Mesodermal cell (in vitro differentiated cells): ENCODE results near the gene ZSWIM5.
"Not testable (repeated sequence)": the region's sequence is repeated elsewhere in the genome, so short reads cannot be mapped to it uniquely, and the experiment has no call there.

Source experiments
- H3K27ac ChIP-seq: 2 replicates; pipeline ENCODE4 v1.7.0; 2013; ENCODE audit warnings: mild to moderate bottlenecking, low read depth, low read length, moderate library complexity; ENCODE audit not compliant: severe bottlenecking
- H3K36me3 ChIP-seq: 2 replicates; pipeline ENCODE4 v1.7.1; 2013; ENCODE audit warnings: mild to moderate bottlenecking, low read length, moderate library complexity; ENCODE audit not compliant: control insufficient read depth, insufficient read depth
- H3K4me1 ChIP-seq: one replicate; pipeline ENCODE4 v1.7.1; 2013; ENCODE audit warnings: mild to moderate bottlenecking, low read length; ENCODE audit not compliant: insufficient read depth, control insufficient read depth, poor library complexity, severe bottlenecking
- H3K4me3 ChIP-seq: 2 replicates; pipeline ENCODE4 v1.7.0; 2013; ENCODE audit warnings: low read length, control low read depth, mild to moderate bottlenecking; ENCODE audit not compliant: insufficient read depth, poor library complexity, severe bottlenecking; ENCODE audit errors: extremely low read depth
- H3K9me3 ChIP-seq: 2 replicates; pipeline ENCODE4 v1.7.1; 2013; ENCODE audit warnings: mild to moderate bottlenecking, low read length, moderate library complexity; ENCODE audit not compliant: control insufficient read depth
- WGBS, 2 experiments: methylation state at CpG; one replicate each; pipeline ENCODE4 v1.1.5; 2013; ENCODE audit warnings: missing lambda C conversion rate in 2 of 2; ENCODE audit not compliant: insufficient coverage in 2 of 2; 5-methylcytosine and 5-hydroxymethylcytosine counted together

The ZSWIM5 gene

DNA sequence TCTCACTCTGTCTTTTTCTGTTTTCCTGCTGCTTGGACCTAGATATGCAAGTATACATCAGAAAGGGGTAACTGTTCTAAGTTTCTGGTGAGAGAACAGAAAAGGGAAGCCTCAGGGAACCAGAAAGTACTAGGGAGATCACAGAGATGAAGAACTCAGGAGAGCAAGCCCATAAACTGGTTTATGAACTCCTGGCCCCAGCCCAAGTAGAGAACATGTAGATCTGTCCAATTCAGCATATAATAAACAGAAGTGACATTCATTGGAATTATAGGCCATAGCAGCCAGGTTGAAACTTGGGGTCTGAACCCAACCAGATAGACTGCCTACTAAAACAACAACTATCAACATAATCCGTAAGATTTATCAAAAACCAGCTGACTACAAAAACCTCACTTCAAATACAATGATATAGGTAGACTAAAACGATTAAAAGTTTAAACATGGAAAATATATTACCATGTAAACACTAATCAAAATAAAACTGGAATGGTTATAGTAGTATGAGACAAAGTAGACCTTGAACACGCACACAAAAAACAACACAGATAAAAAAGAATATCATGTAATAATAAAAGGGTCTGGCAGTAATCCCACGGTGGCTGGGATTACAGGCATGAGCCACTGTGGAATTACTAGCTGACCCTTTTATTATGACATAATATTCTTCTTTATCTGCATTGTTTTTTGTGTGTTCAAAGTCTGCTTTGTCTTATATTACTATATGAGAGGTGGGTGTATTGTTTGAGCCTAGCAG is 65.0 kb downstream of the ZSWIM5 start:
- no peak overlapping the region for H3K4me3 ChIP-seq
- H3K4me1 ChIP-seq, result no peaks in the 10 kb centered on the region
- H3K36me3 ChIP-seq, result no peaks in the 10 kb centered on the region
- no peaks in the 10 kb centered on the region for H3K9me3 ChIP-seq
- WGBS, 2 experiments, result no CpG with 5 or more reads among the region's 4 CpGs
- no peak overlapping the region for H3K27ac ChIP-seq

DNA sequence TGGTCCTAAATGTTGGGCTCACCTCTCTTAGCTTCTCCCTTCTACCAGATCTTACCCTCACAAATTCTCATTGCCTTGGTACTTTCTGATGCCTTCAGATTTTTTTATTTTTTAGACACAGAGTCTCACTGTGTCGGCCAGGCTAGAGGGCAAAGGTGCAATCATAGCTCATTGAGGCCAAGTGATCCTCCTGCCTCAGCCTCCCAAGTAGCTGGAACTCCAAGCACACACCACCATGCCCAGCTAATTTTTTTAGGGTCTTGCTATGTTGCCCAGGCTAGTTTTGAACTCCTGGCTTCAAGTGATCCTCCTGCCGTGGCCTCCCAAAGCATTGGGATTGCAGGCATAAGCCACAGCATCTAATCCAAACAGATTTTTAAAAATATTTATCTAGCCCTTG is 69.4 kb downstream of the ZSWIM5 start:
- Histone ChIP-seq H3K4me3 (no peak overlapping the region), H3K27ac (no peak overlapping the region), H3K4me1 (no peaks in the 10 kb centered on the region), H3K9me3 (no peaks in the 10 kb centered on the region), H3K36me3 (no peaks in the 10 kb centered on the region)
- WGBS, 2 experiments, result 80 to 93% methylated on average over 1 to 2 of the region's 2 CpGs

GRCh38 chr1:45135316-45135715 is 71.1 kb downstream of the ZSWIM5 start:
- Histone ChIP-seq H3K4me1 (no peaks in the 10 kb centered on the region), H3K9me3 (no peaks in the 10 kb centered on the region), H3K27ac (no peak overlapping the region), H3K36me3 (no peaks in the 10 kb centered on the region), H3K4me3 (no peak overlapping the region)
- no CpG with 5 or more reads among the region's 1 CpG for WGBS, 2 experiments

- Histone ChIP-seq H3K36me3 (no peaks in the 10 kb centered on the region), H3K4me1 (no peaks in the 10 kb centered on the region), H3K27ac (no peak overlapping the region), H3K9me3 (no peaks in the 10 kb centered on the region), H3K4me3 (no peak overlapping the region)
- 86% methylated on average over 1 of the region's 2 CpGs; no CpG with 5 or more reads in 1 of the 2 experiments for WGBS, 2 experiments
Observed at GRCh38 chr1:45134461-45134873, 71.9 kb downstream of the ZSWIM5 start.

GRCh38 chr1:45132719-45133118 is 73.7 kb downstream of the ZSWIM5 start:
- H3K27ac ChIP-seq, H3K9me3 ChIP-seq, H3K36me3 ChIP-seq, H3K4me3 ChIP-seq, H3K4me1 ChIP-seq: not testable (repeated sequence)
- WGBS, 2 experiments, result no CpG with 5 or more reads among the region's 2 CpGs

GRCh38 chr1:45123358-45123757 is 83.0 kb downstream of the ZSWIM5 start:
- WGBS, 2 experiments, result 80 to 90% methylated on average over 1 to 2 of the region's 2 CpGs
- H3K4me3 ChIP-seq, result no peak overlapping the region
- no peaks in the 10 kb centered on the region for H3K9me3 ChIP-seq
- peak overlapping the region; percentile 13 for H3K27ac ChIP-seq
- no peaks in the 10 kb centered on the region for H3K36me3 ChIP-seq
- peaks cover 2% of the 10 kb centered on the region for H3K4me1 ChIP-seq

GRCh38 chr1:45122724-45123123 is 83.7 kb downstream of the ZSWIM5 start:
- no CpG with 5 or more reads among the region's 1 CpG for WGBS, 2 experiments

DNA sequence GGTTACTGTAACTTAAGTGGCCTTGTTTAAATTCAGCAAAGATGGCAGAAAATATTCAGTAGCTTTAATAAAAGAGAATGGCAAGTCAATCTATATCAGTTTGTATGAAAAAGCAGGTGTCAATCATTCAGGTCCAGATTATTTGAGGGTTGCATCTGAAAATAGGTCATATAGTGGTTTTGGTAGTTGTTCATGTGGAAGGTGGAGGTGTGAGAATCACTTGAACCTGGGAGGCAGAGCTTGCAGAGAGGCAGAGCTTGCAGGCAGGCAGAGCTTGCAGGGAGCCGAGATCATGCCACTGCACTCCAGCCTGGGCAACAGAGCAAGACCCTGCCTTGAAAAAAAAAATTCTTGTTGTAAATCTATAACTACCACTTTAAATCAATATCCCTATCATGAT is 88.6 kb downstream of the ZSWIM5 start:
- no CpG with 5 or more reads among the region's 1 CpG for whole genome bisulfite sequencing, 2 experiments

More at GRCh38 chr1:45122724-45123123, 83.7 kb downstream of the ZSWIM5 start:
- Histone ChIP-seq H3K4me3 (no peak overlapping the region), H3K27ac (no peak overlapping the region), H3K9me3 (no peaks in the 10 kb centered on the region), H3K36me3 (no peaks in the 10 kb centered on the region), H3K4me1 (peaks cover 2% of the 10 kb centered on the region)

GRCh38 chr1:45116820-45117219 is 89.6 kb downstream of the ZSWIM5 start:
- Histone ChIP-seq H3K4me3 (no peak overlapping the region), H3K27ac (no peak overlapping the region), H3K9me3 (no peaks in the 10 kb centered on the region), H3K4me1 (no peaks in the 10 kb centered on the region), H3K36me3 (no peaks in the 10 kb centered on the region)
- WGBS, 2 experiments, result no CpG with 5 or more reads among the region's 2 CpGs

More for the DNA sequence above, 88.6 kb downstream of the ZSWIM5 start:
- no peaks in the 10 kb centered on the region for H3K4me1 ChIP-seq
- H3K4me3 ChIP-seq, result no peak overlapping the region
- H3K9me3 ChIP-seq, result no peaks in the 10 kb centered on the region
- H3K27ac ChIP-seq, result no peak overlapping the region
- no peaks in the 10 kb centered on the region for H3K36me3 ChIP-seq

GRCh38 chr1:45116340-45116739 is 90.1 kb downstream of the ZSWIM5 start:
- WGBS, 2 experiments, result no CpG with 5 or more reads among the region's 1 CpG
- Histone ChIP-seq H3K4me3 (no peak overlapping the region), H3K4me1 (no peaks in the 10 kb centered on the region), H3K27ac (no peak overlapping the region), H3K36me3 (no peaks in the 10 kb centered on the region), H3K9me3 (no peaks in the 10 kb centered on the region)

GRCh38 chr1:45115198-45115597 is 91.2 kb downstream of the ZSWIM5 start:
- H3K9me3 ChIP-seq, H3K27ac ChIP-seq: not testable (repeated sequence)
- 96 to 97% methylated on average over 21 to 28 of the region's 33 CpGs for WGBS, 2 experiments

More at GRCh38 chr1:45115198-45115597, 91.2 kb downstream of the ZSWIM5 start:
- not testable (repeated sequence) for H3K36me3 ChIP-seq, H3K4me1 ChIP-seq, H3K4me3 ChIP-seq
